GM21360 (cell line): ENCODE measurements around the gene DNAI4.
"Not testable (repeated sequence)": the region's sequence is repeated elsewhere in the genome, so short reads cannot be mapped to it uniquely, and the experiment has no call there.

ENCODE experiments used
- ATAC-seq: cut with Tn5 transposase; IDR thresholded peaks from one replicate; pipeline ENCODE4 v1.9.1; 2021; ENCODE audit warnings: mild to moderate bottlenecking, moderate library complexity; ENCODE audit not compliant: unreplicated experiment

DNAI4 gene

GRCh38 chr1:66929999-66930822 is 5.6 kb upstream of the DNAI4 start:
- peak; percentile 67 for ATAC-seq

- ATAC-seq, result no peak
Observed at GRCh38 chr1:66929691-66929998, 5.0 kb upstream of the DNAI4 start.

GRCh38 chr1:66929146-66929688 is 4.6 kb upstream of the DNAI4 start:
- no peak for ATAC-seq

- no peak for ATAC-seq
Observed at GRCh38 chr1:66927528-66927927, 2.9 kb upstream of the DNAI4 start.

GRCh38 chr1:66925944-66926343 is 1.3 kb upstream of the DNAI4 start:
- no peak for ATAC-seq

GRCh38 chr1:66925558-66925910 is 878 bp upstream of the DNAI4 start:
- peak; percentile 1 for ATAC-seq

- no peak for ATAC-seq
Observed at GRCh38 chr1:66920543-66920942, 4.1 kb downstream of the DNAI4 start.

- no peak for ATAC-seq
Observed at GRCh38 chr1:66919828-66920227, 4.8 kb downstream of the DNAI4 start.

GRCh38 chr1:66919063-66919462 is 5.6 kb downstream of the DNAI4 start:
- no peak for ATAC-seq

GRCh38 chr1:66917476-66917875 is 7.2 kb downstream of the DNAI4 start:
- ATAC-seq, result no peak

GRCh38 chr1:66916320-66916719 is 8.3 kb downstream of the DNAI4 start:
- no peak for ATAC-seq

- not testable (repeated sequence) for ATAC-seq
Observed at GRCh38 chr1:66915203-66915602, 9.5 kb downstream of the DNAI4 start.

GRCh38 chr1:66893712-66894111 is 30.9 kb downstream of the DNAI4 start:
- ATAC-seq, result no peak

GRCh38 chr1:66890621-66891020 is 34.0 kb downstream of the DNAI4 start:
- no peak for ATAC-seq

GRCh38 chr1:66889030-66889429 is 35.6 kb downstream of the DNAI4 start:
- no peak for ATAC-seq

- ATAC-seq, result no peak
Observed at GRCh38 chr1:66876664-66877063, 48.0 kb downstream of the DNAI4 start.

GRCh38 chr1:66873111-66873510 is 51.5 kb downstream of the DNAI4 start:
- no peak for ATAC-seq

GRCh38 chr1:66872024-66872423 is 52.6 kb downstream of the DNAI4 start:
- ATAC-seq, result not testable (repeated sequence)

- no peak for ATAC-seq
Observed at GRCh38 chr1:66867501-66867900, 57.2 kb downstream of the DNAI4 start.

- ATAC-seq, result no peak
Observed at GRCh38 chr1:66860529-66860928, 64.1 kb downstream of the DNAI4 start.

- no peak for ATAC-seq
Observed at GRCh38 chr1:66853379-66853778, 71.3 kb downstream of the DNAI4 start.

GRCh38 chr1:66852870-66853269 is 71.8 kb downstream of the DNAI4 start:
- peak; percentile 46 for ATAC-seq

- ATAC-seq, result no peak
Observed at GRCh38 chr1:66850989-66851388, 73.7 kb downstream of the DNAI4 start.
